GM18511 (cell line): ENCODE results near the gene UBE2J2.

ENCODE experiments used
- ATAC-seq: cut with Tn5 transposase; IDR thresholded peaks from one replicate; pipeline ENCODE4 v1.9.1; 2021; ENCODE audit warnings: mild to moderate bottlenecking, moderate library complexity; ENCODE audit not compliant: unreplicated experiment

UBE2J2 gene

DNA sequence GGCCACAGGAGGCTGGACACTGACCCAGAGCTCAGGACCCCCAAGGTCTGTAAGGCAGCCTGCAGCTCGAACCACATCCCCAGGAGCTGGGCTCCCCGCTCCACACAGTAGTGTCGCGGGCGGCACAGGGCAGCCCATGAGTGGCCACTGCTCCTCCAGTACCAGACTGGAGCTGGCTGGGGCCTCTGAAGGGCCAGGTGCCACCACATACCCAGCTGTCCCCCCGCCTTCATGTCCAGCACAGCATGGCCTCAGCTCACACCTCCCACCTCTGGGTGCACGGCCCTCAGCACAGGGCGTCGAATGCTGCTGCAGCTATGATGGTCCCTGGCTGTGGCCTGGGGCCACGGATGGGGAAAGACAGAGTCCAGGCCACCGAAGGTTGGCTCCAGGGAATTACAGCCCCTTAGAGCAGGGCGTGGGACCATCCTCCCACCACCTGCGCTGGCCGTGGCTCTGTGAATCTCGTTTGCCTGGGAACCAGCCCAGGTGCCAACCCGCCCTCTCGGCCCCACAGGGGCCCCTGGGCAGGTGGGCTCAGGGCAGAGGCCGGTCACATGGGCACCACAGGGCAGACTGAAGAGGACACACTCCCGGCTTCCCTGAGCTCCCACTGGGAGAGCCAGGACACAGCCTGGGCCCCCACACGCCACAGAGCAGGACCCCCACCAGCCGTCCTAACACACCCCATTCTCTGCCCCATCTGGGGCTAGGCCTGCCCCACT, 57.6 kb downstream of the UBE2J2 start:
- ATAC-seq, result no peak

DNA sequence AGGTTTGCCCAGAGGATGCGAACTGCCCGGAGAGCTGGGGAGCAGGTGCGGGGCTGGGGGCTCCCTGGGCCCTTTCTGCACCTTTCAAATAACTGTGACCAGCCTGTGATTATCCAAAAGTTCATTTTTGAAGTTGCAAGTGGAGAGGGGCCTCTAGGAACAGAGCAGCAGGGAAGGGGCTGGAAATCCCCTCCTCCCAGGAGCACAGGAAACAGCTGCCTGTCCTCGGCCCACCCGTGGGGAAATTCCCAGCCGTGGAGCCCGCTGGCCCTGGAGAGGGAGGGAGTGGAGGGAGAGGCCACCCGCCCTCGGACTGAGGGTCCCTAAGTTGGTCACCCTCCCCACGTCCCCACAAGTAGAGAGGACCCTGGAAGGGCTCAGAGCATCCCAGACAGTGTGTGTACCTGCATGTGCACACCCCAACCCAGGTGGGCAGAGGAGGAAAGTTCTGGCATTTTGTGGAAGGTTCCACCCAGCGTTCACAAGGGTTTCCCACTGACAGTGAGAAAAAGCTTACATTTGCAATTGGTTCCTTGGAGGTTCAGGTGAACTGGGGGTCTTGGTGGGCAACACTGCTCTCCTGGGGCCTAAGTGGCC, 58.5 kb downstream of the UBE2J2 start:
- ATAC-seq, result no peak

DNA sequence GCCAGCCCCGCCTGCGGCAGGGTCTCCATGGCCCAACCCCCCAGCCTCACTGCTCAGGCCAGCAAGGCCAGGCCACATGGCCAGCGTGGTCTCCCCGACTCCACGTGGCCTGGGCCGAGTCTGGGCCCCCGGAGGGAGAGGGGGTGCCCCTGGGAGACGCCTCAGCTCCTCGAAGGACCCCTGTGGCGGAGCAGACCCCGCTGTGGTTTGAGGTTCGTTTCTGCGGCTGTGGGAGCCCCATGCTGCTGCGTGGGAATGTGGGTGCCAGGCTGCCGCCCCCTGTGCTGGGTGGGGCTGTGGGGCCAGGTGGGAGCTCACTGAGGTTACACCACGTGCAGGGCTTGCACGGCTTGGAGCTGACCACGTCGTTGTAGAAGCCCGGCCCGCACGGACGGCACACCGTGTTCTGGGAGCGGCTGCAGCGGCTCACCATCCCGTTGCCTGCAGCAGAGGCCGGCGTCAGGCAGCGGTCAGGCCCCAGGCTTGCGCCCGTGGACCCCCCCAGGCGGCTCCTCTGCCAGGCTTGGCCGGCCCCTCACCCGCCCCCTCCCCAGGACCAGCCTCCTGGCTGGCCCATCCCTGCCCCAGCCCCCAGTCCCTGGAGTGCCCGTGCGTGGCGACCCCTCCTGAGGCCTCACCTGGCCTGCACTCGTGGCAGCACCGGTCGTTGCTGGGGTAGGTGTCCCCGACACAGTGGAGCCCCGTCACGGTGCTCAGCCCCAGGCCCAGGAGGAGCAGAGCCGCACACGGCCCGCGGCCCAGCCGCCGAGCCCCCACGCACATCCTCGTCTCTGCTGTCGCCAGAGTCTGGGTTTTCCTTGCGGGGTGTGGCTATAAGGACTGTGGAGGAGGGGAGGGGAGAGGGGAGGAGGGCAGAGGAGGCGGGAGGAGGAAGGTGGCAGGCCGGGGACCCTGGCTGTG, 60.0 kb downstream of the UBE2J2 start, which contains the start of gene TNFRSF4:
TSS of gene TNFRSF4 (minus strand) at position 809 of the 921 bp plus-strand sequence. CDS start at position 783, 26 bp downstream.
- no peak for ATAC-seq

GRCh38 chr1:1212780-1213344, 60.8 kb downstream of the UBE2J2 start:
- no peak for ATAC-seq

DNA sequence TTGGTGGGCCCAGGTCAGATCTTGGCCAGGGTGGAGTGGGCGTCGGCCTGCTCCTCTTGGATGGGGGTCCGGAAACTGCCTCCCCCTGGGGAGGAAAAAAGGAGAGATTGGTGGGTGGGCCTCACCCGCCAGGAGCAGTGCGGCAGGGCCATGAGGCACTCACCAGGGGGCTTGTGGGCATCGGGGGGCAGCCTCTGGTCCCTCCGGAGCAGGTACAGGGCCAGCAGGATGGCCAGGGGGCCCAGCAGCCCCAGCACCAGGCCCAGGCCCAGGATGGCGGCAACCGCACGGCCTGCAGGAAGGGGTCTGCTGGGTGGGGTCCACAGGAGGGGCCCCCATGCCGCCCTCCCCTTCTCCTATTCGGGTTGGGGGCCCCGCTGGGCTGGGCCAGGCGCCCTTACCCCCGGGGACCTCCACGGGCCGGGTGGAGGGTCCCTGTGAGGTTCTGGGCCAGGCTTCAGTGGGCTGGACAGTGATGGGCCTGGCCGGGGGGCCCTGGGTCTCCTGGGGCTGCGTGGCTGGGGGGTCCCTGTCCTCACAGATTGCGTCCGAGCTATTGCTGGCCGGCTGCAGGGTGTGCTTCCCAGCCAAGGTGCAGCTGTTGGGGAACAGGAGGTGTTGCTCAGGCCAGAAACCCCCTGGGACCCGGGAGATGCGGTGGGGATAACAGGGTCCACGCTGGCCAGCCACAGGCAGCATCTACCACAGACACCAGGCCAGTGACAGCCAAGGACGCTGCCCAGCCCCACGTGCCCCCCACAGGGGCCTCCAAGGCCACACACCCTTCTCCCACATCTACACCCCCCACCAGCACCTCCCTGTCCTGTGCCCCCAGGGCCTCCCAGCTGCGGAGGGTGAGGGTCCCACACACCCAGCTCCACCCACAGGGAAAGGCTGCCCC, 61.9 kb downstream of the UBE2J2 start:
- no peak for ATAC-seq

DNA sequence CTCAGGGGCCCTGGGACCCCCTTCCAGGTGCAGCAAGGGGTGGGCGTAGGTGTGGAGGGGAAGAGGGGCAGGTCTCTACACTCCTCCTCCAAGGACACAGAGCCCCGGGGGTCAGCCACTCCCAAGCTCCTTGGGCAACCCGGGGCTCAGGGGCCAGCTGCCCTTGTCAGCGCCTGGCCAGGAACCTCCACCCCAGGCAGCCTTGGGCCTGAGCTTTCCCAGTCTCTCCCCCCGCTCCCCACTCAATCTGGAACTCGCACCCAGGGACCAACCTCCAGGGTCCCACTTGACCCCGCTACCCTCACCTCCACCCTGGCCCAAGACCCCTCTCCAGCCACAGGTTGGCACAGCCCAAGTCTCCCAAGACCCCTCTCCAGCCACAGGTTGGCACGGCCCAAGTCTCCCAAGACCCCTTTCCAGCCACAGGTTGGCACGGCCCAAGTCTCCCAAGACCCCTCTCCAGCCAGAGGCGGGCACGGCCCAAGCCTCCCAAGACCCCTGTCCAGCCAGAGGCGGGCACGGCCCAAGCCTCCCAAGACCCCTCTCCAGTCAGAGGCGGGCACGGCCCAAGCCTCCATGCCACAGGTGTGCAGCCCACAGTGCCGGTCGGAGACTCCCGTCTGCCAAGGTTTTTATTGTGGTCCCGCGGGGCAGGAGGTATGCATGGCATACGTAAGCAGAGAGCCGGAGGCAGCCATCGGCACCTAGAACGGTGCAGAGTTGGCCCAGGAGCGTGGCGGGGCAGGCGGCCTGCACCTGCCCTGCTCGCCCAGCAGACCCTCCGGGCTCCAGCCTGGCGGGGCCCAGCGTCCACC, 62.7 kb downstream of the UBE2J2 start:
- ATAC-seq, result no peak

DNA sequence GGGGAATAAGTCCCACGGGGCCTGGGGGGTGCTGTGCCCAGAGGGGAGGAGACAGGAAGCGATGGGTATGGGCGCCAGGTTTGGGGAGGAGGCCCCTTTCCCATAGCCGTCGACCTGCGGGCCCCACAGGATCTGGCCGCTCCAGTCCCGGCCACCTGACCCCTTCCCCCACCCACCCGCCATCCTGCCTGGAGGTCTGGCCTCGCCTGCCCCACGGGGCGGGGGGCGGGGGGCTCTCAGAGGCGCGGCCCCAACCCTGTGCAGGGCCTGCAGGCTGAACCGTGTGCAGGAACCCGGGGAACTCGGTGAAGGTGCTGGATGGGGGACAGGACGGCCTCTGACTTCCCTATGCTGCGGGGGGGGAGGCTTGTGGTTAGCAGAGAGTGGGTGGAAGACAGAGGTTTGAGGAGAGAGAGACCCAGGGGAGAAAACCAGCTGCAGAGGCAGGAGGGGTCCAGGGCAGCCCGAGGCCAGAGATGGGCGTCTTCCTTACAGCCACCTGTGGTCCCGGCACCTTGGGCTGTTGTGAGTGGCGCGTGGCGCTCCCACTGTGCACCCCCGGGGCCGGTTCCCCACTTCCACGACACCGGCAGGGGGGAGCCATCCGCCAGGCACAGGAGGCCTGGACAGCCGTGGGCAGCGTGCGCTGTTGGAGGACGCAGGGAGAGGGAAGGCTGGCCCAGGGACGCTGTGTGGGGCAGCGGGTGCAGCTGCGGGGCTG, 64.8 kb downstream of the UBE2J2 start:
- no peak for ATAC-seq

GRCh38 chr1:1207571-1207892, 66.1 kb downstream of the UBE2J2 start:
- ATAC-seq, result no peak

DNA sequence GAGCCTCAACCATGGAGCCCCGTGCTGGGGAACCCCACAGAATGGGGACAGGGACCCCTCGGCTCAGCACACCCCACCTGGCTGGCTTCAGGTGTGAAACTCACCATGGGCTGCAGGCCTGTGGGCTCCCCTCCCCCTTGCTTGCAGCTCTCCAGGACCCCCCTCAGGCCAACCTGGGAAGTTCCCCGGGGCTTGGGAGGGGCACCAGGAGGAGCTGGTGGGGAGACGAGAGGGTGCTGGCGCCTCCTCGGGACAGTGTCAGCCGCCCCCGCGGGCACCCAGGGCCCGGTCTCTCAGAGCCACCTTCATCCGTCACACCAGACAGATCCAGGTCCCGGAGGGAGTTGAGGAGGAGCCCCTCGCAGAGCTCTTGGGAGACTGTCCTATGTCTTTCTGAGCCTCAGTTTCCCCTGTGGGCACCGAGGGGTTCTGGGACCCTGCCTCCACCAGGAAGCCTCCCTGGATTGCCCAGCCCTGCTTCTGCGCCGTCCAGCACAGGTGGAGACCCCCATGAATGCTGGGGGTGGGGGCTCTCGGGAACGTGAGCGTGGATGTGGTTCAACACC, 66.6 kb downstream of the UBE2J2 start:
- ATAC-seq, result no peak

DNA sequence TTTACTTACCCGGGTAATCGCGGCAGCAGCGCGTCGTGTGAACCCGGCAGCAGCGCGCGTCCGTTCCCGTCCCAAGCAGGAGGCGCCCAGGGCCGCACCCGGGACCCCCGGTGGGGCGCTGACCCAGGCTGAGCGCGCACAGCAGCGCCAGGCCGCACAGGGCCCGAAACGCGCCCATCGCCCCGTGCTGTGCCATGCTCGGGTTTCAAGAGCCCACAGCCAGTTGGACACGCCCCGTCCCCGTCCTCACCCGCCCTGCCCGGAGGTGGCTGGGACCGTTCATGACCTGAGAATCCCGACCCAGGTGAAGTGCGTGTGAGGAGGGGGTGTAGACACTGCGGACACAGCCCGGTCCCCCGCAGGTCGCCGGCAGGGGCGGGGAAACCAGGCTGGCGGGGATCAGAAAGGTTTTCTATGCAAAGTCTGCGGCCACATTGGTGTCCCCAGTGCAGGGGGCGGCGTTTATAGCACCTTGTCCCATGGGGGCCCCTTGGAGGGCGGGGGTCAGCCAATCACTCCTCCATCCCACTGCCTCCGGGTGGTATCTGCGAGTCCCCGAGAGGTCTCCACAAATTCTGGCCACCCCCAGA, 67.2 kb downstream of the UBE2J2 start, which contains the start of gene TNFRSF18:
TSS of gene TNFRSF18 (minus strand) at position 217 of the 590 bp plus-strand sequence. CDS start at position 196, 21 bp downstream.
- no peak for ATAC-seq

- no peak for ATAC-seq
Measured at GRCh38 chr1:1205769-1206375, 67.8 kb downstream of the UBE2J2 start.

GRCh38 chr1:1204998-1205768, 68.5 kb downstream of the UBE2J2 start:
- ATAC-seq, result no peak

DNA sequence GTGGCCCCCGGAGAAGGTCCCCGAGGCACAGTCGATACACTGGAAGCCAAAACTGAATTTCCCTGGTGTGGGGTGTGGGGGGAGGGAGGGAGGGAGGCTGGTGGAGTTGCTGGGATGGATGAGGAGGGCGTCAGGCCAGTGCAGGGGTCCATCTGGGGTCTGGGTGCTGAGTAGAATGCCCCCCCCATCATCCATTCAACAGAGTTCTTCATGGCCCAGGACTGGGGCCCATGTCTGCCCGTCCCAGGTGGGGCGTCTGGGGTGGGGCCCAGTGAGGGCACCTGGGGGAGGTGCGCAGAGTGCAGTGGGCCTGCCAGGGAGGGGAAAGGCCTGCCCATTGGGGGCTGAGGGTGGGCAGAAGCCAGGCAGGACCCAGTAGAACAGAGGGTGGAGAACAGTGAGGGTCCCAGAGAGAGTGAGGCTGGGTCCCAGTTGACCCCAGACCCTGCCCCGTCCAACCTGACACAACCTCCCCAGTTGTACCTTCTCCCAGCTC, 69.2 kb downstream of the UBE2J2 start:
- no peak for ATAC-seq
